HPDE6-E6E7 (cell line): ENCODE data around the gene MAD1L1.
"Not testable (repeated sequence)": the region's sequence is repeated elsewhere in the genome, so short reads cannot be mapped to it uniquely, and the experiment has no call there.

Experiments
- DNase-seq: peaks from one replicate; pipeline ENCODE4 v3.0.0; 2011; ENCODE audit warnings: missing footprints; ENCODE audit errors: extremely low spot score

Gene MAD1L1

GRCh38 chr7:1971946-1972654, 260.6 kb downstream of the MAD1L1 start:
- DNase-seq, result no peak

GRCh38 chr7:1970895-1971294, 261.9 kb downstream of the MAD1L1 start:
- DNase-seq, result no peak

GRCh38 chr7:1970285-1970660, 262.5 kb downstream of the MAD1L1 start:
- not testable (repeated sequence) for DNase-seq

GRCh38 chr7:1969459-1970284, 263.1 kb downstream of the MAD1L1 start:
- DNase-seq, result no peak

- DNase-seq, result no peak
Measured at GRCh38 chr7:1968397-1969111, 264.2 kb downstream of the MAD1L1 start.

- DNase-seq, result no peak
Measured at GRCh38 chr7:1967512-1968396, 265.0 kb downstream of the MAD1L1 start.

GRCh38 chr7:1966631-1967200, 266.0 kb downstream of the MAD1L1 start:
- DNase-seq, result no peak

- DNase-seq, result no peak
Measured at GRCh38 chr7:1965579-1966294, 267.0 kb downstream of the MAD1L1 start.

- DNase-seq, result no peak
Measured at GRCh38 chr7:1964913-1965578, 267.7 kb downstream of the MAD1L1 start.

GRCh38 chr7:1964211-1964912, 268.4 kb downstream of the MAD1L1 start:
- DNase-seq, result no peak

- DNase-seq, result no peak
Measured at GRCh38 chr7:1963575-1963974, 269.2 kb downstream of the MAD1L1 start.

GRCh38 chr7:1961701-1962276, 271.0 kb downstream of the MAD1L1 start:
- DNase-seq, result no peak

GRCh38 chr7:1959305-1959704, 273.4 kb downstream of the MAD1L1 start:
- DNase-seq, result no peak

GRCh38 chr7:1957471-1958225, 275.1 kb downstream of the MAD1L1 start:
- DNase-seq, result no peak

- no peak for DNase-seq
Measured at GRCh38 chr7:1956611-1957470, 275.9 kb downstream of the MAD1L1 start.

GRCh38 chr7:1956141-1956540, 276.6 kb downstream of the MAD1L1 start:
- no peak for DNase-seq

- DNase-seq, result no peak
Measured at GRCh38 chr7:1954366-1955004, 278.3 kb downstream of the MAD1L1 start.
